ENCODE data around the gene MFF. TPM values are rescaled to one million over a fixed set of nuclear protein-coding genes. Genes with fewer than 3 reads are reported as not detected.

The MFF gene
- total RNA-seq, 1 experiment from 2014 or later, result 256 TPM

Other genes starting within 250 kb of the MFF start
- 0.36 TPM in 1 of 2 replicates, not detected in the other for gene COL4A4, start 161.0 kb upstream of the MFF start, total RNA-seq (2014; rRNA removed; shearing (Covaris generic); ENCODE audit: low replicate concordance)
- gene COL4A3, start 160.6 kb upstream of the MFF start, total RNA-seq (2014; rRNA removed; shearing (Covaris generic); ENCODE audit: low replicate concordance), result 0.20 TPM in 1 of 2 replicates, not detected in the other
- gene TM4SF20, start 54.1 kb downstream of the MFF start, total RNA-seq (2014; rRNA removed; shearing (Covaris generic); ENCODE audit: low replicate concordance), result not detected in 2 replicates
- gene SCYGR1, start 62.7 kb downstream of the MFF start, total RNA-seq (2014; rRNA removed; shearing (Covaris generic); ENCODE audit: low replicate concordance), result not detected in 2 replicates
- 68.6 and 100 TPM in 2 replicates for gene AGFG1, start 146.9 kb downstream of the MFF start, total RNA-seq (2014; rRNA removed; shearing (Covaris generic); ENCODE audit: low replicate concordance)